Measurements from ENCODE around the gene SBK2.

The SBK2 gene

DNA sequence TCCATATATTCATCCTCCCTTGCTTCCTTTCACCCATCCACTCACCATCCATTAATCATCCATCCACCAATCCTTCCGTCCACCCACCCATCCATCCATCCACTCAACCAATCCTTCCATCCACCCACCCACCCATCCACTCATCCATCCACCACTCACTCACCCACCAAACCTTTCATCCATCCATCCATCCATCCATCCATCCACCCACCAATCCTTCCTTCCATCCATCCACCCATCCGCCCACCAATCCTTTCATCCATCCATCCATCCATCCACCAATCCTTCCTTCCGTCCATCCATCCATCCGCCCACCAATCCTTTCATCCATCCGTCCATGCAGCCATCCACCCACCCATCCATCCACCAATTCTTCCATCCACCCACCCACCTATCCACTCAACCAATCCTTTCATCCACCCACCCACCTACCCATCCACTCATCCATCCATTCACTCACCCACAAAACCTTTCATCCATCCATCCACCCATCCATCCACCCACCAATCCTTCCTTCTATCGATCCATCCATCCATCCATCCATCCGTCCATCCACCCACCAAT, 5.4 kb upstream of the SBK2 start:
- TF ChIP-seq, protein P1, sequence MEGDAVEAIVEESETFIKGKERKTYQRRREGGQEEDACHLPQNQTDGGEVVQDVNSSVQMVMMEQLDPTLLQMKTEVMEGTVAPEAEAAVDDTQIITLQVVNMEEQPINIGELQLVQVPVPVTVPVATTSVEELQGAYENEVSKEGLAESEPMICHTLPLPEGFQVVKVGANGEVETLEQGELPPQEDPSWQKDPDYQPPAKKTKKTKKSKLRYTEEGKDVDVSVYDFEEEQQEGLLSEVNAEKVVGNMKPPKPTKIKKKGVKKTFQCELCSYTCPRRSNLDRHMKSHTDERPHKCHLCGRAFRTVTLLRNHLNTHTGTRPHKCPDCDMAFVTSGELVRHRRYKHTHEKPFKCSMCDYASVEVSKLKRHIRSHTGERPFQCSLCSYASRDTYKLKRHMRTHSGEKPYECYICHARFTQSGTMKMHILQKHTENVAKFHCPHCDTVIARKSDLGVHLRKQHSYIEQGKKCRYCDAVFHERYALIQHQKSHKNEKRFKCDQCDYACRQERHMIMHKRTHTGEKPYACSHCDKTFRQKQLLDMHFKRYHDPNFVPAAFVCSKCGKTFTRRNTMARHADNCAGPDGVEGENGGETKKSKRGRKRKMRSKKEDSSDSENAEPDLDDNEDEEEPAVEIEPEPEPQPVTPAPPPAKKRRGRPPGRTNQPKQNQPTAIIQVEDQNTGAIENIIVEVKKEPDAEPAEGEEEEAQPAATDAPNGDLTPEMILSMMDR (IDR thresholded peaks at IDR 0.05; ENCODE audit: borderline replicate concordance, control extremely low read depth, extremely low read depth, insufficient read depth, missing control alignments), result no peak

DNA sequence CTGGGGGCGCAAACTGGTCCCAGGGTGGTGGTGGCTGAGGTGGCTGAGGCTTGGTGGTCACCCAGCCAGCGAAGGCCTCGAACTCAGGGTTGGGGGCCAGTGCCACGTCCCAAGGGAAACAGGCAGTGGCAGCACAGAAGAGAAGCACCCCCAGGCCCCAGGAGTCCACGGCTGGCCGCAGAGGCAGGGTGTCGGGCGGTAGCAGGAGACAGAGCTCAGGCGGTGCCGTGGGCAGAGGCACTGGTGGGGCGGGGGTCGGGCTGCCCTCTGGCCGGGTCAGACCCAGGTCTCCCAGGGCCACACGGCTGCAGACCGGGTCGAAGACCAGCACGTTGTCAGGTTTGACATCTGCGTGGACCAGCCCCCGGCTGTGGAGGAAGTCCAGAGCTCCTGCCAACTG, 4.2 kb upstream of the SBK2 start:
- TF ChIP-seq, protein P1 (IDR thresholded peaks at IDR 0.05; ENCODE audit: borderline replicate concordance, control extremely low read depth, extremely low read depth, insufficient read depth, missing control alignments), result no peak
- no peak for DNase-seq (ENCODE audit: low spot score)
- in situ Hi-C loops (cut with MboI; ENCODE audit: low sequenced_read_pairs, unreplicated experiment), result no loop called here

More for the DNA sequence above, 5.4 kb upstream of the SBK2 start:
- no peak for DNase-seq (ENCODE audit: low spot score)
- in situ Hi-C loops (cut with MboI; ENCODE audit: low sequenced_read_pairs, unreplicated experiment), result no loop called here

DNA sequence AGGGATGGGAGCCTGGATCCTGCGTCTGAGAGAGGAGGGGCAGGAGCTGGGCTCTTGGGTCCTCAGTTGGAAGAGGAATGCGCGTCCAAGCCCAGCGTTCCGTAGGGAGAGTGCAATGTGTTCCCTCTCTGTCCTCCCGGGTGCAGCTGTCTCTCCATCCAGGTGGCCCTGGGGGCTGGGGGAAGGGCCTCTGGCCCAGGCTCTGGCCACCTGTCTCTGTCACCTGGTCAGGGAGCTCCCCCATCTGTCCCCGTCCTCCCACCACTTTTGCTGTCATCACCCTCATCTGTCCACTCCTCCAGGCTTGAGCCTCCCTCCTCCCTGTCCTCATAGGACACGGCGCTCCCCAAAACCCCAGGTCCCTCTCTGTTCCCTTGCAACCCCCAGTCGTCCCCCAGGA, 3.7 kb upstream of the SBK2 start:
- no peak for DNase-seq (ENCODE audit: low spot score)
- in situ Hi-C loops (cut with MboI; ENCODE audit: low sequenced_read_pairs, unreplicated experiment), result no loop called here

DNA sequence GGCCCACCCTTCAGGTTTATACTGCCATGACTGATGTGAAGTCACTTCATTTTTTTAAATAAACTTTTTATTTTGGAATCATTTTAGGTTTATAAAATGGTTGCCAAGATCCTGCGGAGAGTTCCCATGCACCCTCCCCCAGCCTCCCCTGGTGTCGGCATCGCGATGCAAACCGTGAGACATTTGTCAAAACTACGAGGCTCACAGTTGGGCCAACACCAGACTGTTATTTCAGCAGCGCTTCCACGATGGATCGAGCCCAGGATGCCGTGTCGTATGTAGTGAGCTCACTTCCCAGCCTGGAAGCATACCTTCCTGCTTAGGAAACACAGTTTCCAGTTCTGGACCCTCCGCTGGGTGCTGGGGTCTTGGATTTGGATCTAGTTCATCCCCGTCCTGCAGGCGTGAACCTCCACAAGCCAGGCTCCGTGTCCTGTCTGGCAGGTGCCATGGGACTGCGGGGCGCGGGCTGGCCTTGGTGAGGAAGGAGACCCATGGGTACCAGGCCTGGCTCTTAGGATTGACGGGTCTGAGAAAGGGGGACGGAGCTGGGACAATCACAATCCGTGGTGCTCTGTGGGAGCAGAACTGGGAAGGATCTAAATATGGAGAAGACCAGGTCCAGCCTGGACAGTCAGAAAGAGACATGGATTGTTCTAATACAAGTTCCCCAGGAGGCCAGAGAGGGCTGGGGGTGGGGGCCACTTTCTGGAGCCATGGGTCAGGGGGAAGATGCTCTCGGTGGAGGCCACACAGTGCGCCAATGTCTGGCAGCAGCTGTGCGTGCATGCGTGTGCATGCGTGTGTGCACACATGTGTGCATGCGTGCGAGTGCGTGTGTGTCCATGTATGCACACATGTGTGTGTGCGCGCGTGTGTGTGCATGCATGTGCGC, 2.4 kb upstream of the SBK2 start:
- TF ChIP-seq, protein P1 (IDR thresholded peaks at IDR 0.05; ENCODE audit: borderline replicate concordance, control extremely low read depth, extremely low read depth, insufficient read depth, missing control alignments), result no peak
- DNase-seq (ENCODE audit: low spot score), result no peak
- in situ Hi-C loops (cut with MboI; ENCODE audit: low sequenced_read_pairs, unreplicated experiment), result no loop called here

More for the DNA sequence above, 3.7 kb upstream of the SBK2 start:
- TF ChIP-seq, protein P1 (IDR thresholded peaks at IDR 0.05; ENCODE audit: borderline replicate concordance, control extremely low read depth, extremely low read depth, insufficient read depth, missing control alignments), result no peak

DNA sequence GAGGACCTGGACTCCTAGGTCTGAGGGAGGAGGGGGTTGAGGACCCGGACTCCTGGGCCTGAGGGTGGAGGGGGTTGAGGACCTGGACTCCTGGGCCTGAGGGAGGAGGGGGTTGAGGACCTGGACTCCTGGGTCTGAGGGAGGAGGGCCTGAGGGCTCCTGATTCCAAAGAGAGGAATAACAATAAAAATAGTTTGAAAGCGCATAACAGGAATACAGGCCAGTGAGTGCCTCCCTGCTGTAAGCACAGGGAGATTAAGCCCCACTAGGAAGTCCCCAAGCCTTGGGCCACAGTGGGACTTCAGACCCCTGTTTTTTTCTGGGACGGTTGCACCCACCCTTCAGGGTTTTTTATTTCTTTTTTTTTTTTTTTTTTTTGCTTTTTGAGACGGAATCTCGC, 1.2 kb upstream of the SBK2 start:
- in situ Hi-C loops (cut with MboI; ENCODE audit: low sequenced_read_pairs, unreplicated experiment), result no loop called here
- DNase-seq (ENCODE audit: low spot score), result no peak
- TF ChIP-seq, protein P1 (IDR thresholded peaks at IDR 0.05; ENCODE audit: borderline replicate concordance, control extremely low read depth, extremely low read depth, insufficient read depth, missing control alignments), result no peak

DNA sequence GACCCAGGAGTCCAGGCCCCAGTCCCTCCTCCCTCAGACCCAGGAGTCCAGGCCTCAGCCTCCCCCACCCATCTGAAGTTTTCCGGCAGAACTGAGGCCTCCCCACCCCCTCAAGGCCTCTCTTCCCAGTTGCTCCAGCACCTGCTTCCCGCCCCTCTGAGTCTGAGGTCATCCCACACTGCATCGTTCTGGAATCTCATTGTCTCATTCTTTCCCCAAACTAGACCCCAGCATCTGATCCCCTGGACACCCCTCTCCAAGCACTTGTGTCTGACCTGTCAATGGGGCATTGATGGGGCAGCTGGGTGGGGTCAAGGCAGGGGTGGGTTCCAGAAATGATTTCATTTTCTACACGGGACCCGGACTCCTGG, 793 bp upstream of the SBK2 start:
- in situ Hi-C loops (cut with MboI; ENCODE audit: low sequenced_read_pairs, unreplicated experiment), result no loop called here
- no peak for DNase-seq (ENCODE audit: low spot score)
- TF ChIP-seq, protein P1 (IDR thresholded peaks at IDR 0.05; ENCODE audit: borderline replicate concordance, control extremely low read depth, extremely low read depth, insufficient read depth, missing control alignments), result no peak
